Measurements from ENCODE around the gene PCNT. TPM values are rescaled to one million over a fixed set of nuclear protein-coding genes. Genes with fewer than 3 reads are reported as not detected.

PCNT gene, protein sequence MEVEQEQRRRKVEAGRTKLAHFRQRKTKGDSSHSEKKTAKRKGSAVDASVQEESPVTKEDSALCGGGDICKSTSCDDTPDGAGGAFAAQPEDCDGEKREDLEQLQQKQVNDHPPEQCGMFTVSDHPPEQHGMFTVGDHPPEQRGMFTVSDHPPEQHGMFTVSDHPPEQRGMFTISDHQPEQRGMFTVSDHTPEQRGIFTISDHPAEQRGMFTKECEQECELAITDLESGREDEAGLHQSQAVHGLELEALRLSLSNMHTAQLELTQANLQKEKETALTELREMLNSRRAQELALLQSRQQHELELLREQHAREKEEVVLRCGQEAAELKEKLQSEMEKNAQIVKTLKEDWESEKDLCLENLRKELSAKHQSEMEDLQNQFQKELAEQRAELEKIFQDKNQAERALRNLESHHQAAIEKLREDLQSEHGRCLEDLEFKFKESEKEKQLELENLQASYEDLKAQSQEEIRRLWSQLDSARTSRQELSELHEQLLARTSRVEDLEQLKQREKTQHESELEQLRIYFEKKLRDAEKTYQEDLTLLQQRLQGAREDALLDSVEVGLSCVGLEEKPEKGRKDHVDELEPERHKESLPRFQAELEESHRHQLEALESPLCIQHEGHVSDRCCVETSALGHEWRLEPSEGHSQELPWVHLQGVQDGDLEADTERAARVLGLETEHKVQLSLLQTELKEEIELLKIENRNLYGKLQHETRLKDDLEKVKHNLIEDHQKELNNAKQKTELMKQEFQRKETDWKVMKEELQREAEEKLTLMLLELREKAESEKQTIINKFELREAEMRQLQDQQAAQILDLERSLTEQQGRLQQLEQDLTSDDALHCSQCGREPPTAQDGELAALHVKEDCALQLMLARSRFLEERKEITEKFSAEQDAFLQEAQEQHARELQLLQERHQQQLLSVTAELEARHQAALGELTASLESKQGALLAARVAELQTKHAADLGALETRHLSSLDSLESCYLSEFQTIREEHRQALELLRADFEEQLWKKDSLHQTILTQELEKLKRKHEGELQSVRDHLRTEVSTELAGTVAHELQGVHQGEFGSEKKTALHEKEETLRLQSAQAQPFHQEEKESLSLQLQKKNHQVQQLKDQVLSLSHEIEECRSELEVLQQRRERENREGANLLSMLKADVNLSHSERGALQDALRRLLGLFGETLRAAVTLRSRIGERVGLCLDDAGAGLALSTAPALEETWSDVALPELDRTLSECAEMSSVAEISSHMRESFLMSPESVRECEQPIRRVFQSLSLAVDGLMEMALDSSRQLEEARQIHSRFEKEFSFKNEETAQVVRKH (N-terminal part only)
- 16.1 and 19.9 TPM in 2 replicates for total RNA-seq

GRCh38 chr21:46323710-46324389 lies at the start of gene PCNT, which contains the start of gene C21orf58:
TSS of gene PCNT (plus strand) at chr21:46324156. CDS start at chr21:46324229, 73 bp downstream.
TSS of gene C21orf58 (minus strand) at chr21:46323870. CDS start at chr21:46322738, 1,132 bp downstream.

DNA sequence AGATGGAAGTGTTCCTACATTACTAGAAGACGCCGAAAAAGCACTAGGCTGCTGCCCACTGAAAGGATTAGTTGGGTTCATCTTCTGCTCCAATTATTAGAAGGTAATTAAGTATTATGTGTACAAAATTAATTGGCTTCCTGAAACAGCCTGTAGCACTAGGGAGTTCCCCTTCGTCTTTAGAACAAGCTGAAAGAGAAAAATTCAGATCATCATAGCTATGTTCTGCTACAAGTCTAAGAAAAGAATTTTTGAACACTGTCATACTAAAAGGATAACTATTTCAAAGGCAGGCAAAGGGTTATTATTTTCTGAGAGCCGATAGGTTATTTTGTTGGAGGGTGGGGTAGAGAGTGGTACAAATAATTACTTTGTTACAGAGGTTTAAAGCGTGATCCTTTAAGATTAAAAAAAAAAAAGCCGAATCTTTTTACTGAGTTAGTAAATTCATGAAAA lies 38.7 kb upstream of the PCNT start, which contains the start of gene MCM3AP:
TSS of gene MCM3AP (minus strand) at position 406 of the 456 bp plus-strand sequence. CDS start at position 81, 325 bp downstream.

GRCh38 chr21:46285761-46286647 lies 38.0 kb upstream of the PCNT start, which contains the start of gene YBEY:
TSS of gene YBEY (plus strand) at chr21:46286342. CDS start at chr21:46286914, 572 bp downstream.

DNA sequence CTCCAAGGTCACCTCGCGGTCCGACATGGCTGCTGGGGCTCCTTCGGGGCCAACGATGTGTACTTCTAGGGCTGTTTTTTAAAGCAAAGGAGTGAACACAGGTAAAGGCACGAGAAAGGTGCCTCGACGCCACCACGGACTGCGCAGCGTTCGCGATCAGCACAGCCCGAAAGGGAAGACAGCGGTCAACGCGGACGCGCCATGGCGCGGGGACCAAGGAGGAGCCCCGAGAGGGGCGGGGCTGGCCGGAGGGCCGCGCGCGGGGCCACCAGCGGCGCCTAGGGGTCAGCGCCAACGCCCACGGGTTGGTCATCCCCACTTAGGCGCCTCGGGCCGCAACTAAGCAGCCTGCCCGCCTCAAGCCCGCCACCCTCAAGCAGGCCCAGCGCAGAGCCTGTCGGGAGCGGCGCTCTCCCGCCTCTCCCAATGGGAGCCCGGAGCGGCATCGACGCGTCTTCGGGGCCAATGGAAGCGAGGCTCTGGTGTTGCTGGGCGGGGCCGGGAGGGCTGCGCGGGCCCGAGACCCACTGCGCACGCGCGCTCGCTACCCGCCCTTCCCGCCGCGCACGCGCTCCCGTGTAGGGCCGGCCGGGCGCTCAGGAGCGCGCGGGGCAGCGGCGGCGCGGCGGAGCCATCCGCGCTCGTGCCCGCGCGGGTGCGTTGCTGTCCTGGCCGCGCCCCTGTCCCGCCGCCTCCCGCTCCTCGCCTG lies 134.5 kb downstream of the PCNT start, which contains the start of gene DIP2A:
TSS of gene DIP2A (plus strand) at position 577 of the 709 bp plus-strand sequence. CDS start 241 bp downstream, outside the sequence.

Other genes starting within 250 kb of the PCNT start
- gene COL6A2, start 226.0 kb upstream of the PCNT start, total RNA-seq: 1,128 and 2,830 TPM in 2 replicates
- gene FTCD, start 168.6 kb upstream of the PCNT start, total RNA-seq: 0.60 and 0.63 TPM in 2 replicates
- gene SPATC1L, start 139.7 kb upstream of the PCNT start, total RNA-seq: 5.0 and 9.3 TPM in 2 replicates
- gene LSS, start 95.4 kb upstream of the PCNT start, total RNA-seq: 111 and 122 TPM in 2 replicates
- 64.1 and 68.7 TPM in 2 replicates for gene MCM3AP, start 38.5 kb upstream of the PCNT start, total RNA-seq
- 18.8 TPM in 2 replicates for gene YBEY, start 37.8 kb upstream of the PCNT start, total RNA-seq
- 1.8 and 1.9 TPM in 2 replicates for gene C21orf58, start 286 bp upstream of the PCNT start, total RNA-seq
- 22.4 and 24.7 TPM in 2 replicates for gene DIP2A, start 134.7 kb downstream of the PCNT start, total RNA-seq